Right atrium auricular region (tissue), 2 donors: ENCODE data around the gene ZNF556. TPM values are rescaled to one million over a fixed set of nuclear protein-coding genes. Genes with fewer than 3 reads are reported as not detected.

Source experiments
- DNase-seq: peaks from one replicate; pipeline ENCODE4 v3.0.0-alpha.2; 2019; ENCODE audit warnings: low spot score
- H3K27ac ChIP-seq, 2 donors: fragments of 200-600 bp; sonication (generic); 1 replicate in 1 of 2; 2 replicates in 1 of 2; pipeline ENCODE4 v1.5.1; 2016 to 2019
- H3K27me3 ChIP-seq, 2 donors: fragments of 200-600 bp; sonication (generic); one replicate each; pipeline versions ENCODE4 v1.5.1 to v1.6.0; 2017 to 2019
- H3K36me3 ChIP-seq: fragments of 200-600 bp; sonication (generic); one replicate; pipeline ENCODE4 v1.5.1; 2016
- H3K4me1 ChIP-seq, 2 donors: fragments of 200-600 bp; sonication (generic); one replicate each; pipeline versions ENCODE4 v1.5.1 to v1.6.0; 2017 to 2019
- H3K4me3 ChIP-seq, 2 donors: fragments of 200-600 bp; sonication (generic); 1 replicate in 1 of 2; 2 replicates in 1 of 2; pipeline ENCODE4 v1.5.1; 2017 to 2019; ENCODE audit warnings: mild to moderate bottlenecking in 1 of 2, moderate library complexity in 1 of 2
- H3K9me3 ChIP-seq, 2 donors: fragments of 200-600 bp; sonication (generic); one replicate each; pipeline ENCODE4 v1.5.1; 2019
- total RNA-seq, 2 donors: library from RNA; depleted of rRNA; stranded (reverse); fragments of >200 nt; gene quantifications; one replicate each; pipeline ENCODE4 v1.1.0, GENCODE V29; 2016
- TF ChIP-seq, protein P1 (sequence below), 2 donors: fragments of 200-600 bp; sonication (generic); IDR thresholded peaks; one replicate each; pipeline ENCODE4 v1.5.1; 2019; ENCODE audit warnings: antibody characterized with exemption in 2 of 2

Gene ZNF556
- total RNA-seq, 2 donors from 2014 or later = not detected

DNA sequence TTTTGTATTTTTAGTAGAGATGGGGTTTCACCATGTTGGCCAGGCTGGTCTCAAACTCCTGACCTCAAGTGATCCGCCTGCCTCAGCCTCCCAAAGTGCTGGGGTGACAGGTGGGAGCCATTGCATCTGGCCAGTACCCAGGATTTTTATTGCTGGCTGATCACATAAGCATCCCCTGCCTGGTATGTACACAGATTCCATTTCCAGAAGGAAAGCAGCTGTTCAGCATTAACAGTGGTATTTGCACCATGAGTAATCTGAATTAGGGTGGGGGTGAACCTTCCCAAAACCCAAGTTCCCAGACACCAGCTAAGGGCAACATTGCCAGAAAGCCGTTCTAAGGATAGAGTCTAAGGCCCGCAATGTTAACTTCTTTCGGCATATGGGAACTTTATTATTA lies 18.5 kb upstream of the ZNF556 start:
- H3K4me3 ChIP-seq = no peak overlapping the region
- TF ChIP-seq, protein P1, sequence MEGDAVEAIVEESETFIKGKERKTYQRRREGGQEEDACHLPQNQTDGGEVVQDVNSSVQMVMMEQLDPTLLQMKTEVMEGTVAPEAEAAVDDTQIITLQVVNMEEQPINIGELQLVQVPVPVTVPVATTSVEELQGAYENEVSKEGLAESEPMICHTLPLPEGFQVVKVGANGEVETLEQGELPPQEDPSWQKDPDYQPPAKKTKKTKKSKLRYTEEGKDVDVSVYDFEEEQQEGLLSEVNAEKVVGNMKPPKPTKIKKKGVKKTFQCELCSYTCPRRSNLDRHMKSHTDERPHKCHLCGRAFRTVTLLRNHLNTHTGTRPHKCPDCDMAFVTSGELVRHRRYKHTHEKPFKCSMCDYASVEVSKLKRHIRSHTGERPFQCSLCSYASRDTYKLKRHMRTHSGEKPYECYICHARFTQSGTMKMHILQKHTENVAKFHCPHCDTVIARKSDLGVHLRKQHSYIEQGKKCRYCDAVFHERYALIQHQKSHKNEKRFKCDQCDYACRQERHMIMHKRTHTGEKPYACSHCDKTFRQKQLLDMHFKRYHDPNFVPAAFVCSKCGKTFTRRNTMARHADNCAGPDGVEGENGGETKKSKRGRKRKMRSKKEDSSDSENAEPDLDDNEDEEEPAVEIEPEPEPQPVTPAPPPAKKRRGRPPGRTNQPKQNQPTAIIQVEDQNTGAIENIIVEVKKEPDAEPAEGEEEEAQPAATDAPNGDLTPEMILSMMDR (IDR thresholded peaks at IDR 0.05) = no peak
- no peaks in the 10 kb centered on the region for H3K27me3 ChIP-seq
- peaks cover 0 to 9% of the 10 kb centered on the region in 2 donors for H3K4me1 ChIP-seq
- H3K27ac ChIP-seq = no peak overlapping the region
- peaks cover 22 to 57% of the 10 kb centered on the region in 2 donors for H3K9me3 ChIP-seq
- H3K36me3 ChIP-seq = peaks cover 40% of the 10 kb centered on the region
- no peak for DNase-seq

DNA sequence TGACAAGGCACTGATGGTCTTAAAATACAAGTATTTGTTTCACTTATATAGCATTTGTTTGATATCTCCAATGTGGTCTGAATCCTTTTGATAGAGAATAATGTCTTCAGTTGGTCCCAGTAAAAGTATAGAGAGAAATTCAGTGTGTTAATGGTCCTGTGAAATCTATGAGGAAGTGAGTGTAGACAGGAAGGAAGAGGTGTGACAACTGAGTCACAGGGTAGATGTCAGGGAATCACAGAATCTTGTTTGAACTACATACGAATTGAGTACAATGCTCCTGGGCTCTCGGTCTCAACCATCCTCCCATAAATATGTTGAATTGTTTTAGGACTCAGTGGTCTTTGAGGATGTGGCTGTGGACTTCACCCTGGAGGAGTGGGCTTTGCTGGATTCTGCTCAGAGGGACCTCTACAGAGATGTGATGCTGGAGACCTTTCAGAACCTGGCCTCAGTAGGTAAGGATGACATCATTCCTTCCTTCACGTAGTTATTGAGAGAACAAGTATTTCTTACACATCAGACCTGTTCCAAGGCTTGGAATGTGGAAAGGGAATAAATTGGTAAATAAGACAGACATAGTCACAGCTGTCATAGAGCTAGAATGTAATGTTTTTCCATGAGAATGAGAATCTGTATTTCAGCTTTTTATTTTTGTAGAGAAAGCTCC lies 16.7 kb upstream of the ZNF556 start:
- no peak overlapping the region for H3K4me3 ChIP-seq
- peaks cover 50% of the 10 kb centered on the region for H3K36me3 ChIP-seq
- H3K9me3 ChIP-seq = peaks cover 24 to 75% of the 10 kb centered on the region in 2 donors
- DNase-seq = no peak
- TF ChIP-seq, protein P1 (IDR thresholded peaks at IDR 0.05) = no peak
- peaks cover 0 to 9% of the 10 kb centered on the region in 2 donors for H3K4me1 ChIP-seq
- no peak overlapping the region for H3K27ac ChIP-seq
- no peaks in the 10 kb centered on the region for H3K27me3 ChIP-seq

DNA sequence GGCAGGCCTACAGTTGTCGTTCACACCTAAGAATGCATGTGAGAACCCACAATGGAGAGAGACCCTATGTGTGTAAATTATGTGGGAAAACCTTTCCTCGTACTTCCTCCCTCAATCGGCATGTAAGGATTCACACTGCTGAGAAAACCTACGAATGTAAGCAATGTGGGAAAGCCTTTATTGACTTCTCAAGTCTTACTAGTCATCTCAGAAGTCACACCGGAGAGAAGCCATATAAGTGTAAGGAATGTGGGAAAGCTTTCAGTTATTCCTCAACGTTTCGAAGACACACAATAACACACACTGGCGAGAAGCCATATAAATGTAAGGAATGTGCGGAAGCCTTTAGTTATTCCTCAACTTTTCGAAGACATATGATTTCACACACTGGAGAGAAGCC lies 14.5 kb upstream of the ZNF556 start:
- no peak for DNase-seq
- H3K9me3 ChIP-seq = peaks cover 33 to 97% of the 10 kb centered on the region in 2 donors

DNA sequence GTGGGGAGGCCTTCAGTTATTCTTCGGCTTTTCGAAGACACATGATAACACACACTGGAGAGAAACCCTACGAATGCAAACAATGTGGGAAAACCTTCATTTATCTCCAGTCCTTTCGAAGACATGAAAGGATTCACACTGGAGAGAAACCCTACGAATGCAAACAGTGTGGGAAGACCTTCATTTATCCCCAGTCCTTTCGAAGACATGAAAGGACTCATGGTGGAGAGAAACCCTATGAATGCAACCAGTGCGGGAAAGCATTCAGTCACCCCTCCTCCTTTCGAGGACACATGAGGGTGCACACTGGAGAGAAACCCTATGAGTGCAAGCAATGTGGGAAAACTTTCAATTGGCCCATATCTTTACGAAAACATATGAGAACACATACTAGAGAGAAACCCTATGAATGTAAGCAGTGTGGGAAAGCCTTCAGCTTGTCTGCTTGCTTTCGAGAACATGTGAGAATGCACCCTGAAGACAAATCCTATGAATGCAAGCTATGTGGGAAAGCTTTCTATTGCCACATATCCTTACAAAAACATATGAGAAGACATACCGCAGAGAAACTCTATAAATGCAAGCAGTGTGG lies 14.0 kb upstream of the ZNF556 start:
- Histone ChIP-seq H3K27me3 (no peaks in the 10 kb centered on the region), H3K36me3 (peaks cover 51% of the 10 kb centered on the region), H3K27ac (no peak overlapping the region), H3K9me3 (peaks cover 38 to 100% of the 10 kb centered on the region in 2 donors), H3K4me1 (no peaks in the 10 kb centered on the region), H3K4me3 (no peak overlapping the region)
- DNase-seq = no peak
- TF ChIP-seq, protein P1 (IDR thresholded peaks at IDR 0.05) = no peak

More for the DNA sequence above, 14.5 kb upstream of the ZNF556 start:
- Histone ChIP-seq H3K27me3 (no peaks in the 10 kb centered on the region), H3K4me1 (no peaks in the 10 kb centered on the region), H3K27ac (no peak overlapping the region), H3K4me3 (no peak overlapping the region), H3K36me3 (peaks cover 51% of the 10 kb centered on the region)
- TF ChIP-seq, protein P1 (IDR thresholded peaks at IDR 0.05) = no peak

DNA sequence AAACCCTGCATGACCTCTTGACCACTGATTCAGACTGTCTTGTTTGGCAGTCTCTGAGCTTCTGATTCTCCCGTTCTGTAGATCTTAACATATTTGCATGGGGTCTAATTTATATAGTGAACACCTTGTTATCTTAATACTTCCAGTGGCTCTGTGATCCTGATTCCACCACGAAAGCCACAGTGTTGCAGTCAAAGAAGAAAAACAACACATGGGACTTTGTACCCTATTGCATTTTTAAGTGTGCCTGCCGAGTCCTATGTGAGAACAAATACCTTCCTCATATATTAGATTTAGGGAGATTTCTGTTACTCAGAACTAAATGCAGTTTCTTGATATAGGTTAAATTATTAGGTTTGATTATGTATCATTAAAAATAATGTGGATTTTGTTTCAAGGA lies 12.3 kb upstream of the ZNF556 start:
- no peaks in the 10 kb centered on the region for H3K27me3 ChIP-seq
- peaks cover 41 to 96% of the 10 kb centered on the region in 2 donors for H3K9me3 ChIP-seq
- H3K27ac ChIP-seq = no peak overlapping the region
- DNase-seq = no peak
- H3K36me3 ChIP-seq = peaks cover 51% of the 10 kb centered on the region
- H3K4me3 ChIP-seq = no peak overlapping the region
- TF ChIP-seq, protein P1 (IDR thresholded peaks at IDR 0.05) = no peak
- no peaks in the 10 kb centered on the region for H3K4me1 ChIP-seq
